Germinal center (tissue), 1 donor: ENCODE results near the gene NDOR1.

Experiments used
- DNase-seq: peaks from one replicate; pipeline ENCODE4 v3.0.0; 2012; ENCODE audit warnings: mixed read lengths, low spot score

NDOR1 gene

DNA sequence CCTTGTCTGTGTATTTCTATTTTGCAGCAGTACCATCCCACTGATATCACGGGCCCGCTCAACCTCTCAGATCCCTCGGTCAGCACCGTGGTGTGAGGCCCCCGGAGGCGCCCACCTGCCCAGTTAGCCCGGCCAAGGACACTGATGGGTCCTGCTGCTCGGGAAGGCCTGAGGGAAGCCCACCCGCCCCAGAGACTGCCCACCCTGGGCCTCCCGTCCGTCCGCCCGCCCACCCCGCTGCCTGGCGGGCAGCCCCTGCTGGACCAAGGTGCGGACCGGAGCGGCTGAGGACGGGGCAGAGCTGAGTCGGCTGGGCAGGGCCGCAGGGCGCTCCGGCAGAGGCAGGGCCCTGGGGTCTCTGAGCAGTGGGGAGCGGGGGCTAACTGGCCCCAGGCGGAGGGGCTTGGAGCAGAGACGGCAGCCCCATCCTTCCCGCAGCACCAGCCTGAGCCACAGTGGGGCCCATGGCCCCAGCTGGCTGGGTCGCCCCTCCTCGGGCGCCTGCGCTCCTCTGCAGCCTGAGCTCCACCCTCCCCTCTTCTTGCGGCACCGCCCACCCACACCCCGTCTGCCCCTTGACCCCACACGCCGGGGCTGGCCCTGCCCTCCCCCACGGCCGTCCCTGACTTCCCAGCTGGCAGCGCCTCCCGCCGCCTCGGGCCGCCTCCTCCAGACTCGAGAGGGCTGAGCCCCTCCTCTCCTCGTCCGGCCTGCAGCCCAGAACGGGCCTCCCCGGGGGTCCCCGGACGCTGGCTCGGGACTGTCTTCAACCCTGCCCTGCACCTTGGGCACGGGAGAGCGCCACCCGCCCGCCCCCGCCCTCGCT lies 37.5 kb upstream of the NDOR1 start:
- DNase-seq, result no peak

DNA sequence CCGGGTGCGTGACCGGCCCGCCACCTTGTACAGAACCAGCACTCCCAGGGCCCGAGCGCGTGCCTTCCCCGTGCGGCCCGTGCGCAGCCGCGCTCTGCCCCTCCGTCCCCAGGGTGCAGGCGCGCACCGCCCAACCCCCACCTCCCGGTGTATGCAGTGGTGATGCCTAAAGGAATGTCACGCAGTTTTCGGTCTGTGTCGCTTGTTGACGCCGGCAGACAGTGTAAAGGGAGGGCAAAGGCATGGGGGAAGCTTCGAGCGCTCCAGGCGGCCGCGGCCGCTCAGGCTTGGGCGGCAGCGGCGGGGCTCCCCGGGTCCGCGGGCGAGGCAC lies 37.0 kb upstream of the NDOR1 start:
- no peak for DNase-seq

DNA sequence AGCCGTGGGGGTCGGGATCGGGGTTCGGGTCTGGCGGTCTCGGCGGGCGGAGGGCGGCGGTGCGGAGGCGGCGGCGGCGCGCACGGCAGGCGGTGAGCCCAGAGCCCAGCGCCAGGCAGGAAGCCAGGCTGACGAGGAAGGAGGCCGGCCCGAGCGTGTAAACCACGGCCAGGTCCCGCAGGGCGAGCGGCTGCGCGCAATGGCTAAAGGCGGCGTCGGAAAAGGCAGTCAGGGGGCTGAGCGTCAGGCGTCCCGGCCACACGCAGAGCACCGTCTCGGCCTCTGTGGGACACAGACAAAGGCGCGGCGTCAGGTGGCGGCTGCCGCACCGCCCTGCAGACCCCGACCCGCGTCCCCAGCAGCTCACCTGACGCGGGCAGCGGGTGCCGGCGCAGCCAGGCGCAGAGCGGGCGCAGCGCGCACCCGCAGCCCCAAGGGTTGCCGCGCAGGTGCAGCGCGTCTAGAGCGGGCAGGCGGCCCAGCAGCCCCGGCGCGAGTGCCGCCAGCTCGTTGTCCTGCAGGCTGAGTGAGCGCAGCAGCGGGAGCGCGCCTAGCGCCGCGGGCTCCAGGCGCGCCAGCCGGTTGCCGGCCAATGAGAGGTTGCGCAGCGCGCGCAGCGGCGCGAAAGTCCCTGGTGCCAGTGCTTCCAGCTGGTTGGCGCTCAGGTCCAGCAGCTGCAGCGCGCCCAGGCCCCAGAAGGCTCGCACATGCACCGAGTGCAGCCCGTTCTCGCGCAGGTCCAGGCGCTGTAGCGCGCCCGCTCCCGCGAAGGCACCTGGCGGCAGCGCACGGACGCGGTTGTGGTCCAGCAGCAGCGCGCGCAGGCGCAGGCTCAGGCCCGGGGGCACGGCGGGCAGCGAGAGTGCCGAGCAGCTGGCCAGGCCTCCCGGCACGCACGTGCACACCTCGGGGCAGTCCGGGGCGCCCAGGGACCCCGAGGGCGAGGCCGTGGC lies 36.3 kb upstream of the NDOR1 start:
- peak; percentile 48 for DNase-seq

DNA sequence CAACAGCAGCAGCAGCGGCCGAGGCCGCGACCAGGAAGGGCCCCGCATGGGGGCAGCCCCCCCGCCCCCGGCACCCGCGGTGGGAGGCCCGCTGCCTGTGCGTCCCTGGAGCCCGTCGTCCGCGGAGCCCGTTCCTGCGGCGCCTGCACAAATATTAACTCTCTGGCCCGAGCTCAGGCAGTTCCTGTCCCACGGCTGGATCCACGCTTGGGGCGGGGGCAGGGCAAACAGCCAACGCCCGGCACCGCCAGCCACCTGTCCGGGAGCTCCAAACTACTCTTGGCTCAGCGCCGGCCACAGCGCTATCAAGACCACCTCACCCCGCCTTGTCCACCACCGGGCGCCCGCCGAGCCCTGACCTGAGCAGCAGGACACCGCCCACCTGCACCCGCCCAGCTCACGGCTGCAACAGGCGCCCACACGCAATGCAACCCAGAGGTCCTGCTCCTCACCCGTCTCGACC lies 35.6 kb upstream of the NDOR1 start, which contains the start of gene LRRC26:
LRRC26 (minus strand) TSS at position 156 of the 463 bp plus-strand sequence; CDS start at position 48, 108 bp downstream.
- DNase-seq, result no peak

- DNase-seq, result no peak
Observed at GRCh38 chr9:137170486-137171148, 34.9 kb upstream of the NDOR1 start.

GRCh38 chr9:137171149-137171900 lies 34.2 kb upstream of the NDOR1 start:
- no peak for DNase-seq

- DNase-seq, result no peak
Observed at GRCh38 chr9:137172901-137173795, 32.4 kb upstream of the NDOR1 start.

- DNase-seq, result no peak
Observed at GRCh38 chr9:137173796-137174664, 31.5 kb upstream of the NDOR1 start.

DNA sequence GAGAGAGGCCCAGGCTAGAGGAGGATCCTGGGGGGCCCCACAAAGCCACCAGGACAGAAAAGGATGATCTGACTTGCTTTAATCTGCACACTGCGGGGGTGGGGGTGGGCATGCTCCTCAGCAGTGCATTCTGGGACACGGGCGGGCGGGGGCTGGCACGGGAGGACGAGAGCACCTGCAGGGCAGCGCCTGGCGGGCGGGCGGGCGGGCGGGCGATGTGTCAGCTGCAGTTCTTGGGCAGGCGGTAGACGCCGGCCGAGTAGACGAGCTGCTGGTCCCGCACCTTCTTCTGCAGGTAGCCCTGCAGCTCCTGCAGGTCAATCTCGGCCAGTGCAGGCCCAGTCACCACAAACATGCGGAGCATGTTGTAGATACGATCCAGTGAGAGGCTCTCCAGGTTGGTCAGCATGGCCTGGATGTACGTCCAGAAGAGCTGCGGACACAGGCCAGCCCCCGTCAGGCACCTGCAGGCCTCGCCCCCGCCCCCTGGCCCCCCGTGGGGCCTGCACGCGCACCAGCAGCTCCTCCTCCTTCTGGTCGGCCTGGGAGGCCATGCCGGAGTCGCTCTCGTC lies 30.7 kb upstream of the NDOR1 start:
- DNase-seq, result no peak

DNA sequence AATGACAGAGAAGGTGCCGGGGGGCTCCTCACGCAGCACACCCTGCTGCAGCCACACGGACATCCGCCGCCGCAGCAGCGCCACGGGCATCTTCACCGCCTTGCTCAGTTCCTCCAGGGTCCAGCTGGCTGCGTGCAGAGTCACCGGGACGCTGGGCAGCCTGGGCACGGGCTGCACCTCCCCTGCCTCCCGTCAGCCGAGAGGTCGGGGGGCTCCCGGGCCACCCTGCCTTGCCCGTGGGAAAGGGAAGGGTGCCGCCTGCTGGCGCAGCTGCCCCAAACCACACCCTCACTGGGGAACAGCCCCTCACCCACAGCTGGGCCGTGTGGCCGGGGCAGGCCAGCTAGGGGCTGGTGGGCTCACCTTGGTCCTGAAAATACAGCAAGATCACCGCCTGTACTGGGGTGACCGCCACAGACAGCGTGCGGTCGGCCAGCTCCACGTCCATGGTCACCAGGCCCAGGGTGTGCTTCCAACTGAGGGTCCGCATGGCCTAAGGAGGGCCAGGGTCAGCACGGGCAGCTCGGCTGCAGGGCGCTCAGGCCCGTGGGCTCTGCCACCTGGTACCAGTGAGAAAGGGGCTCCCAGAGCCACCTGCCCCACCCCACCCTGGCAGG lies 30.0 kb upstream of the NDOR1 start:
- no peak for DNase-seq

DNA sequence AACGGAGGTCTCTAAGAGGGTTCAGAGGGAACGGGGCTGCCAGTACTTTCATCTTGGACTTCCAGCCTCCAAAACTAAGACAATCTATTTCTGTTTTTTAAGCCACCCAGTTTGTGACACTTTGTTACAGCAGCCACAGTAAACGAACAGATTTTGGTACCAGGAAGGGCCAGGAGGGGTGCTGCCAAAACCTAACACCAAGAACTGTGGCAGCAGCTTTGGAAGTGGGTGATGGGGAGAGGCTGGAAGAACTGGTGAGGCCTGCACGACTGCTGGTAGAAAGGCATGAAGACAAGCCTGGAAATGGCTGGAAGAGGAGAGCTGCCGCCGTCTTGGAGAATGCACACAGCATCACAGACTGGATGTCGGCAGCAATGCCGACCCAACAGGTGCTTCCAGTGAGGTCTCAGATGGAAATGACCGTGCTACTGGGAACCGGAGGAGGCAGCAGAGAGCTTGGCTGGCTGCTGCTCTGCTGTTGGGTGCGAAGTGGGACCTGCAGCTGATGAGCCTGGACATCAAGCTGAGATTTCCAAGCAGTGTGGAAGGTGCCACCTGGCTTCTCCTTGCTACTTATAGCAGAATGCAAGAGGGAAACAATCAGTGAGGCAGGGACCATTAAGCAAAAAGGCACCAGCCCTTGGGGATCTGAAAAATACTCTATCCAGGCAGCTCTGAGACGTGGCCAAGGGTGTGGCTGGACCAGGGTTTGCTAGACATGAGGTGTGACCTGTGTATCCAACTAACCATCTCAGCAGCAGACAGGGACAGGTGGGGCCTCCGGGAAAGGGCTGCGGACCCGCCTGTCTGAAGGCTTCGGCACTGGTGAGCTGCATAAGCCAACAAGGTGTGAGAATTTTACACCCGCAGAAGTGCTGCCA lies 29.0 kb upstream of the NDOR1 start:
- DNase-seq, result peak; percentile 56

GRCh38 chr9:137178201-137178938 lies 27.1 kb upstream of the NDOR1 start:
- DNase-seq, result no peak

DNA sequence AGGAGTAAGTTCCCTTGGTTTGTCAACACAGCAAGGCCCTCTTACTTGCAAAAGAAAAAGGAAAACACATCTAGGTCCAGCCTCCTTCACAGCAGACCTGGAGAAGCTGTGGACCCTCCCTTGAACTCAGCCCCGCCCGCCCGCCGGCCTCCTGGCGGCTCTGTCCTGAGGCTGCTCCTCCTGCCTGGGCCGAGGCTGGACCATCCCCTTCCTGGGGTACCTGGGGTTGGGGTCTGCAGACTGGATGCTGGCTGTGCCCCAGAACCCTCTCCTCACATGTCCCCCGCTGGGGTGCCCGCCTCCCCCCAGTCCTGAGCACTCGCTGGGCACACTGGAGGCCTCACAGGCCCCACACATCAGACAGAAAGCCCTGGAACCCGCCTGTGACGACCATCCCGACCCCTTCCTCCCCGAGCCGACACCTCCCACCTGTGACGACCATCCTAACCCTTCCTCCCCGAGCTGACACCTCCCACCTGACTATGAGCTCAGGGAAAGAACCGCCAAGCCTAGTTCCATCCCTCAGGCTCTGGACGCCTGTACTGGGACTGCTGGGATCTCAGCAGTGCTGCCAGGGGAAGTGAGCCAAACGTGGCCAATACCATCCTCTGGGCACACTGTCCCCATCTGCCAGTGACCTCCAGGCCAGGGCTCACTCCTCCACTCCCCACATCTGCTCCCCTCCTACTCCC lies 26.4 kb upstream of the NDOR1 start:
- DNase-seq, result no peak

DNA sequence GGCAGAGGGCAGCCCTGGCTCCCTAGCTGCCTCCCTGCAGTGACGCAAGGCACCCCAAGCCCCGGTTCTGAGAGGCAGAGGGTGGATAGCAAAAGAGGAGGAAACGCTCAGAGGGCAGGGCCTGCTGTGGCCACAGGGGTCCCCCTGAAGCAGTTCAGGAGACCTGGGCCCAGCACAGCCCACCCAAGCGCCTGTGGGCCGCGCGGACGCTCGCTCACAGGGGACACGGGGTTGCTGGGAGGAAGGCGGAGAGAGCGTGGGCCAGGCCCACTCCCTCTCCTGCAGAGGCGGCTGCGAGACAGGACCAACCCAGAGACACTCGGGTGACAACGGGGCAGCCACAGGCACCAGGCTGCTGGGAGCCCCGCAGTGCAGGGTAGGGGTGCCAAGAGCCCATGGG lies 25.7 kb upstream of the NDOR1 start:
- no peak for DNase-seq

GRCh38 chr9:137180491-137180890 lies 25.0 kb upstream of the NDOR1 start:
- no peak for DNase-seq

DNA sequence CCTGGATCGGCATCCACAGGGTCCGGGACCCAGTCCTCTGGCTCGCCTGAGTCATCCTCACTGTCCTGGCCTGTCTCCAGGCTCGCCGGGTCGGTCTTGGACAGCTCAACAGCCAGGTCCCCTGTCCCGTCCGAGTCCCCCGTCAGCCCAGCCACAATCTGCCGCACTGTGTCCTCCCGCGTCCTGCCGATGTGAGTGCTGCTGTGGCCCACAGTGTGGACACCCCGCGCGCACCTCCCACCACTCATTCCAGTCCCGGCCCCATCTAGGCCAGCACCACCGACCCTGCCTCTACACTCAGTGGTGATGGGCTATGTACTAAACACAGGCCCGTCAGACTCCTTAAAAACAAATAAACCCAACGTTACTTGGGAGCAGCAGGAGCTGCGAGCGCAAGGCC lies 23.8 kb upstream of the NDOR1 start:
- DNase-seq, result no peak
